Activated CD8-positive, alpha-beta T cell treated with anti-CD3 and anti-CD28 coated beads, Interleukin-2, amount 10 ng/mL, durations not matched to agents 7 days and 5 days (primary cell): Measurements from ENCODE around the gene PLAU. TPM values are rescaled to one million over a fixed set of nuclear protein-coding genes. Genes with fewer than 3 reads are reported as not detected.

Source experiments
- ATAC-seq: fragments of 150-1000 bp; cut with Tn5 transposase; one replicate; pipeline ENCODE4 v1.10.0; 2021; ENCODE audit warnings: moderate library complexity
- CTCF ChIA-PET: fragments of 350-600 bp; sonication (Branson Sonifier 250); formaldehyde crosslinking; loops from one replicate; lab custom pipeline; 2021; ENCODE audit warnings: antibody characterized with exemption; lab: Charles Lee
- POLR2A ChIA-PET: fragments of 350-600 bp; sonication (Branson Sonifier 250); formaldehyde crosslinking; loops from one replicate; lab custom pipeline; 2021; ENCODE audit warnings: antibody characterized with exemption; lab: Charles Lee
- DNase-seq: peaks from one replicate; pipeline ENCODE4 v3.0.0-alpha.2; 2020
- H3K27ac Mint-ChIP-seq: one replicate; pipeline ENCODE4 v1.8.0; 2021; ENCODE audit warnings: mild to moderate bottlenecking, mixed read lengths
- H3K27me3 Mint-ChIP-seq: one replicate; pipeline ENCODE4 v1.8.0; 2021; ENCODE audit warnings: low read depth, mixed read lengths
- H3K36me3 Mint-ChIP-seq: one replicate; pipeline ENCODE4 v1.8.0; 2021; ENCODE audit warnings: low read depth, mixed read lengths
- H3K4me1 Mint-ChIP-seq: one replicate; pipeline ENCODE4 v1.8.0; 2021; ENCODE audit warnings: low read depth, mixed read lengths
- H3K4me3 Mint-ChIP-seq: one replicate; pipeline ENCODE4 v1.8.0; 2021; ENCODE audit warnings: mild to moderate bottlenecking, mixed read lengths
- H3K9me3 Mint-ChIP-seq: one replicate; pipeline ENCODE4 v1.8.0; 2022; ENCODE audit warnings: mixed read lengths; ENCODE audit not compliant: insufficient read depth
- total RNA-seq, 2 experiments: library from RNA; stranded (reverse); gene quantifications; one replicate each; pipeline ENCODE4 v1.2.3, GENCODE V29; 2021

PLAU gene
- total RNA-seq, 2 experiments from 2014 or later, result 1.1 to 1.6 TPM

DNA sequence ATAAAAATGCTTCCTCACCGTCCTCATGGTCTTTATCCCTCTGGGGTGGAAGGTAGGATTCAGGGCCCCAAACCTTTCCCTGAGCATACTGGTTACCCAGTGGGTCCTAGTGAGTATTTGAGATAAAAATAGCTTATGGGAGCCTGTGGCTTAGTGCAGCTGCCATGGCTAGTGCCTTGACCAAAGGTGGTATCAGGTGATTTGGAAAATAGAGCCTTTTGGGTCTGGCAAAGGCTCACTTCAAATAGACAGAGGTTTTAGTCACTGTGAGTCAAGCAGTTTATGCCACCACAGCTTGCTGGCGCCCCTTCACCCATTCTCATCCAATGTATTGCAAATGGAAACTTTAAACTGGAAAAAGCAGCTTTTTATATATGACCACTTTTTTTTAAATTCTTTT, 30.4 kb downstream of the PLAU start:
- DNase-seq, result no peak
- no peak overlapping the region for H3K4me3 Mint-ChIP-seq
- ChIA-PET POLR2A (interaction anchor here (0.5 to 1.7 kb wide), 4 partner anchors 15 to 73 kb away, joined by 3 to 6 read pairs (median 4); no protein-coding TSS in a partner anchor), CTCF (interaction anchor here (0.6 to 13.5 kb wide), 58 partner anchors 10 to 293 kb away, joined by 3 to 408 read pairs (median 6); partner anchors contain the start of genes PLAU and ZSWIM8)
- H3K4me1 Mint-ChIP-seq, result peaks cover 21% of the 10 kb centered on the region
- no peak overlapping the region for H3K27ac Mint-ChIP-seq
- peaks cover 22% of the 10 kb centered on the region for H3K27me3 Mint-ChIP-seq
- H3K9me3 Mint-ChIP-seq, result no peaks in the 10 kb centered on the region
- no peak for ATAC-seq
- no peaks in the 10 kb centered on the region for H3K36me3 Mint-ChIP-seq

GRCh38 chr10:73944356-73945100, 33.6 kb downstream of the PLAU start:
- Mint-ChIP-seq H3K27me3 (peaks cover 27% of the 10 kb centered on the region), H3K4me3 (no peak overlapping the region), H3K4me1 (peaks cover 9% of the 10 kb centered on the region), H3K36me3 (no peaks in the 10 kb centered on the region), H3K27ac (no peak overlapping the region), H3K9me3 (no peaks in the 10 kb centered on the region)
- DNase-seq (no peak), ATAC-seq (no peak)
- ChIA-PET CTCF (interaction anchor here (1.3 to 13.5 kb wide), 8 partner anchors 12 to 137 kb away, joined by 4 to 408 read pairs (median 8); no protein-coding TSS in a partner anchor), POLR2A (no interaction called here)

DNA sequence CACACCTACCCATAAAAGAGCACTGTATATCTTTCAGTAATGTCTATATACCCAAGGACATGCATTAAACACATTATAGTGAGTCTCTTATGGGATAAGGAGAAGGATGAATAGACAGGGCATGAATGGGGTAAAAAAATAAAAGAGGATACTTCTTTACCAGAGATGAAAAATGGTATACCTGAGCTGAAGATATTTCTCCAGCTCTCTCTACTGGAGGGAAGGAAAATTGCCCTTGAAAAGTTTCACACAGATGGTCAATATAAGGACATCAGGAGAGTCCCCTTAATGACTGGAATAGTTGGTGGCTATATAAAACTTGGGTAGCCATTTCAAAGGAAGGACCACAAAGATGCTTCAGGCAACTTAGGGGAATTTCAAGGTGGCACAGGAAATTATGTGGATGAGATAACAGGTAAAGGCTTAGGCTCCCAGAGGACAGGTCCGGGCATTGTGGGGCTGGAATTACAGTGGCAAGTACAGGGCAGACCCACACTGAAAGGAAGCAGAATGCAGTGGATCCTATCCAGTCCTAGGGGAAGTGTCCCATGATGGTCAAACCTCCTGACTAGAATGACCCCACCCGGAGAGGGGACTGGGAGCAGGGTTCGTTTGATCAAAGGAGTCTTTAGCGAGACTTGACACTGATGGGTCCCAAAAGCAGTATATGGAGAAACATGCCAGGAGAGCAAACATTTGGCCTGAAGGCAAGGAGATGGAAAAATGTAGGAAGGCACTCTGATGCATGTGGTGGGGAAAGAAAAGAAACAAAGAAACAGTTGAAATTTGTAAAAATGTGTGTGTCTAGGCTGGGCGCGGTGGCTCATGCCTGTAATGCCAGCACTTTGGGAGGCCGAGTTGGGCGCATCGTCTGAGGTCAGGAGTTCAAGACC, 35.6 kb downstream of the PLAU start:
- ChIA-PET CTCF (interaction anchor here (1.0 to 2.0 kb wide), 6 partner anchors 12 to 112 kb away, joined by 4 to 10 read pairs (median 7); no protein-coding TSS in a partner anchor), POLR2A (no interaction called here)
- no peak overlapping the region for H3K27ac Mint-ChIP-seq
- no peaks in the 10 kb centered on the region for H3K9me3 Mint-ChIP-seq
- no peak overlapping the region for H3K4me3 Mint-ChIP-seq
- no peak for ATAC-seq
- no peaks in the 10 kb centered on the region for H3K4me1 Mint-ChIP-seq
- no peaks in the 10 kb centered on the region for H3K36me3 Mint-ChIP-seq
- H3K27me3 Mint-ChIP-seq, result peaks cover 27% of the 10 kb centered on the region
- DNase-seq, result no peak

GRCh38 chr10:73948947-73949633, 38.2 kb downstream of the PLAU start:
- CTCF ChIA-PET, result interaction anchor here (1.5 kb wide), 1 partner anchor 63 kb away, joined by 3 read pairs; no protein-coding TSS in a partner anchor
- peaks cover 9% of the 10 kb centered on the region for H3K4me1 Mint-ChIP-seq
- no peak overlapping the region for H3K4me3 Mint-ChIP-seq
- POLR2A ChIA-PET, result no interaction called here
- H3K27ac Mint-ChIP-seq, result no peak overlapping the region
- no peaks in the 10 kb centered on the region for H3K9me3 Mint-ChIP-seq
- H3K27me3 Mint-ChIP-seq, result peaks cover 17% of the 10 kb centered on the region
- H3K36me3 Mint-ChIP-seq, result no peaks in the 10 kb centered on the region
- ATAC-seq (no peak), DNase-seq (no peak)

DNA sequence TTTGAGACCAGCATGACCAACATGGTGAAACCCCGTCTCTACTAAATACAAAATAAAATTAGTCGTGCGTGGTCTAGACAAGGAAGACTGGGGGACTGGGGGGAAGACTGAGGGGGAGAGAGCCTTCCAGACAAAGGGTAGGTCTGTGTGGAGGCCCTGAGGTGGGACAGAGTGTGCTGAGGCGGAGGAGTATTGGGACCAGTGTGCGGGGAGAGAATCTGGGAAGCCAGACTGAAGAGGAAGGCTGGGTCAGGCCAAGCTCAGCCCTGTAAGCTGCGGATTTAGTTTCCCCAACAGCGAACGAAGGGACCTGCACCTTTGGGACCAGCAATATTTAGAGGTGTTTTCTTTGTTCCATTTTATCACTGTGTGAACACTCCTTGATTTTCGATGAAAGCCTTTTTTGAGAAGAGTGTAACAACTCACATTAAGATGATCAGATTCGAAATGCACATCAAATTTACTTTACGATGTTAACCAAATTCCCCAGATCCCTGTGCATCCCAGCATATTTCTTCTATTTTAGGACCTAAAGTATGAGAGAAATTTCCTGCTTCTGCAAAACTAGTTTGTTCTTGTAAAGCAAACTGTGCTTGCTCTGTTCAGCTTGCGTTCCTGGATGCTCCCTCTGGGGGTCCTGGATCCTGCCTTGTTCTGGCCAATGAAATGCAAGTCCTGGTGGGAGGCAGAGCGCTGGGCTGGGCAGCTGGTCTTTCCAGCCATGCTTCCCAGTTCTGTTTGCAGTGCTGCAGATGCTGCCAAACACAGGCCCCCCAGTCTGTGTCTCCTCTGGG, 39.4 kb downstream of the PLAU start:
- peaks cover 13% of the 10 kb centered on the region for H3K4me1 Mint-ChIP-seq
- DNase-seq (no peak), ATAC-seq (no peak)
- no peak overlapping the region for H3K4me3 Mint-ChIP-seq
- ChIA-PET CTCF (interaction anchor here (0.6 to 1.5 kb wide), 2 partner anchors 64 to 102 kb away, joined by 3 read pairs; no protein-coding TSS in a partner anchor), POLR2A (no interaction called here)
- no peaks in the 10 kb centered on the region for H3K36me3 Mint-ChIP-seq
- no peak overlapping the region for H3K27ac Mint-ChIP-seq
- H3K9me3 Mint-ChIP-seq, result no peaks in the 10 kb centered on the region
- peaks cover 13% of the 10 kb centered on the region for H3K27me3 Mint-ChIP-seq

- Mint-ChIP-seq H3K27ac (no peak overlapping the region), H3K27me3 (no peaks in the 10 kb centered on the region), H3K36me3 (no peaks in the 10 kb centered on the region), H3K4me1 (peaks cover 36% of the 10 kb centered on the region), H3K9me3 (no peaks in the 10 kb centered on the region), H3K4me3 (no peak overlapping the region)
- CTCF ChIA-PET, result interaction anchor here (0.6 to 3.4 kb wide), 8 partner anchors 9 to 150 kb away, joined by 3 to 15 read pairs (median 3); no protein-coding TSS in a partner anchor
- POLR2A ChIA-PET, result no interaction called here
- no peak for DNase-seq
- no peak for ATAC-seq
Observed at GRCh38 chr10:73953665-73954064, 42.7 kb downstream of the PLAU start.

GRCh38 chr10:73954737-73955136, 43.8 kb downstream of the PLAU start:
- DNase-seq, result no peak
- Mint-ChIP-seq H3K36me3 (no peaks in the 10 kb centered on the region), H3K9me3 (no peaks in the 10 kb centered on the region), H3K27ac (no peak overlapping the region), H3K27me3 (no peaks in the 10 kb centered on the region), H3K4me3 (no peak overlapping the region), H3K4me1 (peaks cover 46% of the 10 kb centered on the region)
- ATAC-seq, result no peak
- CTCF ChIA-PET, result interaction anchor here (0.9 to 2.2 kb wide), 2 partner anchors 69 to 126 kb away, joined by 3 to 12 read pairs; no protein-coding TSS in a partner anchor
- POLR2A ChIA-PET, result no interaction called here

DNA sequence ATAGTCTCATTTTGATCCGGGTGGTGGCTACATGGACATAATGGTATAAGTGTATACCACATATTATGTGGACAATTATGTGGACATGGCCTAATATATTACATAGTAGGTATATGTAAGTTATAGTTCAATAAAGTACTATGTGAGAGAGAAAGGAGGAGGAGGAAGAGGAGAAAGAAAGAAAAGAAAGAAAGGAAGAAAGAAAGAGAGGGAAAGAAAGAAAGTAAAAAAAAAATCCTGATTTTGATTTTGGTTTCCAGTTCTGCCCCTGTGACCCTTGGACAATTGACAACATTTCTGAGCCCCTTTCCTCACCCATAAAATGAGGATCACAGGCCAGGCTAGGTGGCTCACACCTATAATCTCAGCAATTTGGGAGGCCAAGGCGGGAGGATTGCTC, 44.8 kb downstream of the PLAU start:
- Mint-ChIP-seq H3K27ac (peak overlapping the region; percentile 74), H3K27me3 (no peaks in the 10 kb centered on the region), H3K4me1 (peaks cover 53% of the 10 kb centered on the region), H3K9me3 (no peaks in the 10 kb centered on the region), H3K36me3 (no peaks in the 10 kb centered on the region), H3K4me3 (no peak overlapping the region)
- ATAC-seq, result no peak
- ChIA-PET CTCF (interaction anchor here (0.6 to 2.3 kb wide), 14 partner anchors 15 to 152 kb away, joined by 3 to 32 read pairs (median 5); no protein-coding TSS in a partner anchor), POLR2A (no interaction called here)
- no peak for DNase-seq

- ATAC-seq, result peak; percentile 76
- H3K36me3 Mint-ChIP-seq, result no peaks in the 10 kb centered on the region
- DNase-seq, result peak; percentile 62
- H3K4me3 Mint-ChIP-seq, result peak overlapping the region; percentile 60
- no peaks in the 10 kb centered on the region for H3K9me3 Mint-ChIP-seq
- ChIA-PET POLR2A (interaction anchor here (0.5 to 1.4 kb wide), 3 partner anchors 16 to 41 kb away, joined by 3 read pairs; partner anchors contain the start of gene VCL), CTCF (interaction anchor here (0.5 to 3.0 kb wide), 43 partner anchors 11 to 213 kb away, joined by 3 to 36 read pairs (median 4); partner anchors contain the start of genes SEC24C and VCL)
- H3K4me1 Mint-ChIP-seq, result peaks cover 53% of the 10 kb centered on the region
- H3K27me3 Mint-ChIP-seq, result peaks cover 2% of the 10 kb centered on the region
- peak overlapping the region; percentile 89 for H3K27ac Mint-ChIP-seq
Observed at GRCh38 chr10:73956476-73957359, 45.8 kb downstream of the PLAU start.
